ENCODE results near the gene USP46.

- TF ChIP-seq POLR2A (IDR thresholded peaks at IDR 0.05; ENCODE audit: low read length) (no peak), GATA1 (IDR thresholded peaks at IDR 0.05; ENCODE audit: low read depth, low read length) (no peak)
Observed at GRCh38 chr4:52694936-52695335, 35.8 kb upstream of the USP46 start.

Data from erythroblast (primary cell).